Right cardiac atrium (tissue), 5 donors: ENCODE results near the gene FAR2. TPM values are rescaled to one million over a fixed set of nuclear protein-coding genes. Genes with fewer than 3 reads are reported as not detected.
A peak's percentile ranks its signal among the peaks of the same experiment; 100 is the strongest.

Source experiments
- ATAC-seq, 2 donors: fragments of 200-7000 bp; cut with Tn5 transposase; one replicate each; pipeline versions ENCODE4 v1.8.0 to v1.9.1; 2020; ENCODE audit warnings: moderate library complexity in 2 of 2, mild to moderate bottlenecking in 1 of 2
- DNase-seq, 3 donors: peaks; one replicate each; pipeline ENCODE4 v3.0.0-alpha.2; 2020
- H3K27ac ChIP-seq: one replicate; pipeline ENCODE4 v1.5.1; 2013; ENCODE audit warnings: mild to moderate bottlenecking, low read length, control low read depth, moderate library complexity
- H3K27me3 ChIP-seq: one replicate; pipeline ENCODE4 v1.6.1; 2013; ENCODE audit not compliant: control insufficient read depth, insufficient read depth
- H3K4me1 ChIP-seq: one replicate; pipeline ENCODE4 v1.6.1; 2013; ENCODE audit warnings: low read length; ENCODE audit not compliant: control insufficient read depth, insufficient read depth
- H3K4me3 ChIP-seq: one replicate; pipeline ENCODE4 v1.5.1; 2013; ENCODE audit warnings: low read length, control low read depth
- H3K9me3 ChIP-seq: one replicate; pipeline ENCODE4 v1.6.1; 2013; ENCODE audit warnings: low read length; ENCODE audit not compliant: control insufficient read depth
- WGBS: extraction: QIAGEN DNeasy Blood & Tissue Kit; methylation state at CpG from one replicate; pipeline ENCODE4 v1.1.7; 2013; 5-methylcytosine and 5-hydroxymethylcytosine counted together
- intact Hi-C, 4 donors: fragments of 100-400 bp; cut with DNase I; formaldehyde crosslinking; loops; one replicate each; pipeline versions ENCODE4 v1.11.0 to v1.14.0; 2022 to 2023
- long read RNA-seq, 4 donors: library from polyadenylated mRNA; unstranded; transcript quantifications; one replicate each; pipeline ENCODE4 v2.0.0, GENCODE V29; 2020 to 2021
- polyA plus RNA-seq: library from polyadenylated mRNA; stranded (reverse); fragments of 200-250 nt; gene quantifications from one replicate; pipeline ENCODE4 v1.2.3, GENCODE V29; 2013
- total RNA-seq, 4 donors: library from RNA; stranded (reverse); fragmentation: NEBNext Ultra II Directional; extraction: Animal tissue kit (Norgen Biotek cat#: 25700); gene quantifications; one replicate each; pipeline ENCODE4 v1.2.1, GENCODE V29; 2021
- donor health status: healthy with polysubstance abuse.
- donor health status: DM: no; HTN: yes; CAD: no.
- donor health status: DM: no; HTN: no; CAD: no.
- donor health status: DM: no; HTN: yes; CAD: no; lungs with severe emphysema.
- donor health status: DM: yes; HTN: yes; CAD: no.

The FAR2 gene
- 1 to 10 TPM; 4.0 to 9.7 (median 5.7) TPM for total RNA-seq
- 2.5 TPM for polyA plus RNA-seq
- long read RNA-seq, donor 1, transcript FAR2-202 (12 exons, 3,616 nt): major isoform, 5 of 10 reads
- long read RNA-seq, donor 1, partial matches to known transcripts: 0 of 10 reads
- long read RNA-seq, donor 1, other reads (novel, unspliced or antisense): 5 of 10 reads
- long read RNA-seq, donor 2, partial matches to known transcripts: 0 of 1 reads
- long read RNA-seq, donor 2, other reads (novel, unspliced or antisense): 0 of 1 reads
- long read RNA-seq, donor 3, transcript FAR2-202 (12 exons, 3,616 nt): major isoform, 5 of 32 reads
- long read RNA-seq, donor 3, partial matches to known transcripts: 0 of 32 reads
- long read RNA-seq, donor 3, other reads (novel, unspliced or antisense): 27 of 32 reads
- long read RNA-seq, donor 4, partial matches to known transcripts: 0 of 4 reads
- long read RNA-seq, donor 4, other reads (novel, unspliced or antisense): 2 of 4 reads

GRCh38 chr12:29148911-29149690 lies at the start of gene FAR2:
TSS of gene FAR2 (plus strand) at chr12:29149278. CDS start at chr12:29270450, 121,172 bp downstream.
- peak; percentile 58 to 81 (median 80) for DNase-seq
- under 1% methylated on average over 66 of the region's 66 CpGs for WGBS
- H3K4me3 ChIP-seq: peak within 1 kb of the TSS; percentile 59
- H3K9me3 ChIP-seq: no peaks in the 10 kb centered on the region
- H3K27me3 ChIP-seq: no peaks in the 10 kb centered on the region
- intact Hi-C loops: no loop called here
- peak within 1 kb of the TSS; percentile 42 for H3K27ac ChIP-seq
- H3K4me1 ChIP-seq: peaks cover 2% of the 10 kb centered on the region
- peak; percentile 85 to 90 for ATAC-seq

GRCh38 chr12:29102741-29103140 lies 46.3 kb upstream of the FAR2 start:
- Histone ChIP-seq H3K4me3 (no peak overlapping the region), H3K27ac (no peak overlapping the region), H3K4me1 (no peaks in the 10 kb centered on the region), H3K9me3 (no peaks in the 10 kb centered on the region), H3K27me3 (no peaks in the 10 kb centered on the region)
- intact Hi-C loops: no loop called here
- no peak for ATAC-seq
- WGBS: 29% methylated on average over 2 of the region's 2 CpGs
- DNase-seq: no peak

- H3K27ac ChIP-seq: no peak overlapping the region
- DNase-seq: no peak
- ATAC-seq: no peak
- H3K9me3 ChIP-seq: no peaks in the 10 kb centered on the region
- H3K4me3 ChIP-seq: no peak overlapping the region
- H3K4me1 ChIP-seq: no peaks in the 10 kb centered on the region
- intact Hi-C loops: no loop called here
- 79% methylated on average over 5 of the region's 5 CpGs for whole genome bisulfite sequencing
- H3K27me3 ChIP-seq: no peaks in the 10 kb centered on the region
Observed at GRCh38 chr12:29103539-29103974, 45.5 kb upstream of the FAR2 start.

- no peak for DNase-seq
- no peak for ATAC-seq
- H3K27me3 ChIP-seq: no peaks in the 10 kb centered on the region
- WGBS: 51% methylated on average over 2 of the region's 2 CpGs
- H3K4me1 ChIP-seq: no peaks in the 10 kb centered on the region
- no peak overlapping the region for H3K27ac ChIP-seq
- no peaks in the 10 kb centered on the region for H3K9me3 ChIP-seq
- no peak overlapping the region for H3K4me3 ChIP-seq
- intact Hi-C loops: no loop called here
Observed at GRCh38 chr12:29104516-29104915, 44.6 kb upstream of the FAR2 start.

- no peaks in the 10 kb centered on the region for H3K4me1 ChIP-seq
- ATAC-seq: no peak
- 59% methylated on average over 5 of the region's 5 CpGs for WGBS
- no peak overlapping the region for H3K27ac ChIP-seq
- intact Hi-C loops: no loop called here
- no peak overlapping the region for H3K4me3 ChIP-seq
- no peaks in the 10 kb centered on the region for H3K27me3 ChIP-seq
- no peaks in the 10 kb centered on the region for H3K9me3 ChIP-seq
- no peak for DNase-seq
Observed at GRCh38 chr12:29110506-29111442, 38.3 kb upstream of the FAR2 start.

- Histone ChIP-seq H3K4me3 (no peak overlapping the region), H3K9me3 (no peaks in the 10 kb centered on the region), H3K27ac (no peak overlapping the region), H3K27me3 (no peaks in the 10 kb centered on the region), H3K4me1 (no peaks in the 10 kb centered on the region)
- intact Hi-C loops: no loop called here
- ATAC-seq (no peak), DNase-seq (no peak)
- WGBS: 83% methylated on average over 2 of the region's 2 CpGs
Observed at GRCh38 chr12:29113101-29113500, 36.0 kb upstream of the FAR2 start.

GRCh38 chr12:29116414-29116813 lies 32.7 kb upstream of the FAR2 start:
- H3K27me3 ChIP-seq: no peaks in the 10 kb centered on the region
- DNase-seq: no peak
- intact Hi-C loops: no loop called here
- no peak for ATAC-seq
- H3K4me1 ChIP-seq: no peaks in the 10 kb centered on the region
- 78% methylated on average over 3 of the region's 3 CpGs for WGBS
- no peak overlapping the region for H3K27ac ChIP-seq
- H3K4me3 ChIP-seq: no peak overlapping the region
- H3K9me3 ChIP-seq: no peaks in the 10 kb centered on the region

- Histone ChIP-seq H3K4me3 (no peak overlapping the region), H3K9me3 (no peaks in the 10 kb centered on the region), H3K27ac (no peak overlapping the region), H3K27me3 (no peaks in the 10 kb centered on the region), H3K4me1 (no peaks in the 10 kb centered on the region)
- DNase-seq: peak in 1 of 3 donors; percentile 11
- ATAC-seq: no peak
- intact Hi-C loops: no loop called here
- WGBS: 55% methylated on average over 1 of the region's 1 CpG
Observed at GRCh38 chr12:29131539-29131938, 17.5 kb upstream of the FAR2 start.

GRCh38 chr12:29132316-29132715 lies 16.8 kb upstream of the FAR2 start:
- no peaks in the 10 kb centered on the region for H3K4me1 ChIP-seq
- intact Hi-C loops: no loop called here
- H3K9me3 ChIP-seq: no peaks in the 10 kb centered on the region
- no peaks in the 10 kb centered on the region for H3K27me3 ChIP-seq
- DNase-seq: no peak
- no peak for ATAC-seq
- H3K4me3 ChIP-seq: no peak overlapping the region
- WGBS: 89% methylated on average over 6 of the region's 6 CpGs
- H3K27ac ChIP-seq: no peak overlapping the region

GRCh38 chr12:29133181-29133580 lies 15.9 kb upstream of the FAR2 start:
- intact Hi-C loops: no loop called here
- DNase-seq: no peak

More at GRCh38 chr12:29133181-29133580, 15.9 kb upstream of the FAR2 start:
- WGBS: 72% methylated on average over 2 of the region's 2 CpGs
- ATAC-seq: no peak
- Histone ChIP-seq H3K9me3 (no peaks in the 10 kb centered on the region), H3K27me3 (no peaks in the 10 kb centered on the region), H3K4me3 (no peak overlapping the region), H3K27ac (no peak overlapping the region), H3K4me1 (no peaks in the 10 kb centered on the region)
